Measurements from ENCODE around the gene PTGIR.

- TF ChIP-seq, protein P1, sequence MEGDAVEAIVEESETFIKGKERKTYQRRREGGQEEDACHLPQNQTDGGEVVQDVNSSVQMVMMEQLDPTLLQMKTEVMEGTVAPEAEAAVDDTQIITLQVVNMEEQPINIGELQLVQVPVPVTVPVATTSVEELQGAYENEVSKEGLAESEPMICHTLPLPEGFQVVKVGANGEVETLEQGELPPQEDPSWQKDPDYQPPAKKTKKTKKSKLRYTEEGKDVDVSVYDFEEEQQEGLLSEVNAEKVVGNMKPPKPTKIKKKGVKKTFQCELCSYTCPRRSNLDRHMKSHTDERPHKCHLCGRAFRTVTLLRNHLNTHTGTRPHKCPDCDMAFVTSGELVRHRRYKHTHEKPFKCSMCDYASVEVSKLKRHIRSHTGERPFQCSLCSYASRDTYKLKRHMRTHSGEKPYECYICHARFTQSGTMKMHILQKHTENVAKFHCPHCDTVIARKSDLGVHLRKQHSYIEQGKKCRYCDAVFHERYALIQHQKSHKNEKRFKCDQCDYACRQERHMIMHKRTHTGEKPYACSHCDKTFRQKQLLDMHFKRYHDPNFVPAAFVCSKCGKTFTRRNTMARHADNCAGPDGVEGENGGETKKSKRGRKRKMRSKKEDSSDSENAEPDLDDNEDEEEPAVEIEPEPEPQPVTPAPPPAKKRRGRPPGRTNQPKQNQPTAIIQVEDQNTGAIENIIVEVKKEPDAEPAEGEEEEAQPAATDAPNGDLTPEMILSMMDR (IDR thresholded peaks at IDR 0.05) = no peak
- TF ChIP-seq SMC3 (IDR thresholded peaks at IDR 0.05) (no peak), ZNF302 (CRISPR knock-in tag; IDR thresholded peaks at IDR 0.05) (no peak), ZFP36 (IDR thresholded peaks at IDR 0.05; ENCODE audit: borderline replicate concordance, partially characterized antibody) (no peak), BHLHE40 (IDR thresholded peaks at IDR 0.05; ENCODE audit: low read depth, low read length) (no peak), CBX8 (IDR thresholded peaks at IDR 0.05) (no peak), POLR2A (IDR thresholded peaks at IDR 0.05; ENCODE audit: low read length) (no peak)
Observed at GRCh38 chr19:46599716-46600373, 25.0 kb downstream of the PTGIR start.

All from A549 (cell line).